HG03432 (cell line): ENCODE data around the gene PTS.

Source experiments
- ATAC-seq: cut with Tn5 transposase; IDR thresholded peaks from one replicate; pipeline ENCODE4 v1.9.1; 2021; ENCODE audit warnings: mild to moderate bottlenecking, moderate library complexity; ENCODE audit not compliant: unreplicated experiment

The PTS gene

GRCh38 chr11:112221274-112221835 is 4.9 kb upstream of the PTS start:
- ATAC-seq = no peak

GRCh38 chr11:112222303-112222702 is 3.9 kb upstream of the PTS start:
- no peak for ATAC-seq

GRCh38 chr11:112223121-112223520 is 3.1 kb upstream of the PTS start:
- no peak for ATAC-seq

GRCh38 chr11:112223754-112224532 is 2.3 kb upstream of the PTS start:
- no peak for ATAC-seq

GRCh38 chr11:112225753-112226061 is 521 bp upstream of the PTS start:
- no peak for ATAC-seq

- peak; percentile 56 for ATAC-seq
Measured at GRCh38 chr11:112226831-112227401, 688 bp downstream of the PTS start.

- no peak for ATAC-seq
Measured at GRCh38 chr11:112227471-112227870, 1.2 kb downstream of the PTS start.

GRCh38 chr11:112228706-112229105 is 2.5 kb downstream of the PTS start:
- ATAC-seq = no peak

GRCh38 chr11:112229159-112229558 is 2.9 kb downstream of the PTS start:
- ATAC-seq = no peak

- no peak for ATAC-seq
Measured at GRCh38 chr11:112229746-112230433, 3.7 kb downstream of the PTS start.

- no peak for ATAC-seq
Measured at GRCh38 chr11:112231952-112232351, 5.7 kb downstream of the PTS start.

- ATAC-seq = peak; percentile 69
Measured at GRCh38 chr11:112235750-112236390, 9.6 kb downstream of the PTS start.

- no peak for ATAC-seq
Measured at GRCh38 chr11:112237451-112237850, 11.2 kb downstream of the PTS start.

GRCh38 chr11:112238041-112238440 is 11.8 kb downstream of the PTS start:
- no peak for ATAC-seq

GRCh38 chr11:112241486-112241885 is 15.3 kb downstream of the PTS start:
- no peak for ATAC-seq

GRCh38 chr11:112247201-112247600 is 21.0 kb downstream of the PTS start:
- ATAC-seq = no peak

- ATAC-seq = no peak
Measured at GRCh38 chr11:112248201-112248600, 22.0 kb downstream of the PTS start.

GRCh38 chr11:112249871-112250610 is 23.8 kb downstream of the PTS start:
- no peak for ATAC-seq

GRCh38 chr11:112253605-112254242 is 27.5 kb downstream of the PTS start:
- no peak for ATAC-seq

GRCh38 chr11:112255067-112255720 is 29.0 kb downstream of the PTS start:
- no peak for ATAC-seq
